RKO (cell line): ENCODE results near the gene NRG3.
A peak's percentile ranks its signal among the peaks of the same experiment; 100 is the strongest.

Source experiments
- DNase-seq: peaks from one replicate; pipeline ENCODE4 v3.0.0-alpha.2; 2016; ENCODE audit warnings: low spot score

NRG3 gene

DNA sequence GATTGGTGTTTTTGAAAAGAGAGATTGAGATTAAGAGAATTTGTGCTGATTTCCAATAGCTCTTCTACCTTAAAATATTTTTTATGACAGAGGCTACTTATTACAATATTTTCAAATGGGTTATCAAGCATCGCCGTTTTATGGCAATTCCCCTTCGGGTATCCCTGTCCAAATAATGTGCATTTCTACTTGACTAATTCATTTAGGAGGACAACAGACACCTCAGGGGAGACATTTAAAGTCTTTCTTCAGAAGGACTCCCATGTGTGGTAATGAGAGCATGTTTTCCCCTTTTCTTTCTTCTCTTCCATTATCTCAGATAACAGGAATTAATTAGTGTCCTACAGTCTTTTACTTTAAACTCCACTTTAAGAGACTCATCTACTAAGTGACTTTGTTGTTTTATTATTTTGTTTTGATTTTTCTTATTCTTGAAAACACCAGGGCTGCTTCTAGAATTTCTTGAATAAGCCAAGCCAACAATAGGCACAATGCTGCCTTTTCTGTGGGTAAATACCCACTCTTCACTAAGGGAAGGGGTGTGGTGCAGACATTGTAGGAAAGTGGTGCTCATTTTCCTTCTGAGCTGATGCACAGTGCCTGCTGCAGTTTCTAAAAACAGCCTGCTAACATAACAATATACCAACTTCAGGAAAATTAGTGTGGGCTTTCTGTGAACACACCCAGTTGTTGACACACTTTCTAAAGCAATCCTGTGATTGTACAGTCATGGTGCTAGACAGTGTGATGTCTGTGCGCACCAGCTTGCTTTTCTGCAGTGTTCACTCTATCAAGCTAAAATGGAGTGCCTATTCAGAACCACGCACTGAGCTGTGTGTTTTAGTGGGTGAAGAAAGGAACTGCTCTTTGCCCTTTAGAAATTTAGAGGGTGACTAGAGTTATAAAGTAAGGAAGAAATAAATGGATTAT, 597.7 kb downstream of the NRG3 start:
- no peak for DNase-seq

DNA sequence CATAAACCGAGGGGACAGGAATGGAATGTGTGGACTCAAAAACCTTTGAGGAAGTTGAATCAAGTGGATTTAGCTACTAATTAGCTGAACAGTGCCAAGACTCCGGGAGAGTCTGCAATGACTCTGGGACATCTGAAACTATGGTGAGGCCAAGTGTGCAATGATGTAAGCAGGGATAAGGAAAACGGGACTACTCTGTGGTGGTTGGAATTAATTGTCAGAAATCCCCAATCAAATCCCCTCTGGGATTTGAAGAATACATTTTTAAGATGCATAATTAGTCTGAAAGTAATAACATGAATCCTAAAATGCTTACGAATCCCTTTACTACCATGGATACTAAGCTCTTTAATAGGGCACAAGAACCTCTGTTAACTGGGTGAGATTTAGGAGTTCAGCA, 602.8 kb downstream of the NRG3 start:
- no peak for DNase-seq

GRCh38 chr10:82492647-82493046, 617.7 kb downstream of the NRG3 start:
- DNase-seq = no peak

GRCh38 chr10:82496114-82496513, 621.1 kb downstream of the NRG3 start:
- no peak for DNase-seq

DNA sequence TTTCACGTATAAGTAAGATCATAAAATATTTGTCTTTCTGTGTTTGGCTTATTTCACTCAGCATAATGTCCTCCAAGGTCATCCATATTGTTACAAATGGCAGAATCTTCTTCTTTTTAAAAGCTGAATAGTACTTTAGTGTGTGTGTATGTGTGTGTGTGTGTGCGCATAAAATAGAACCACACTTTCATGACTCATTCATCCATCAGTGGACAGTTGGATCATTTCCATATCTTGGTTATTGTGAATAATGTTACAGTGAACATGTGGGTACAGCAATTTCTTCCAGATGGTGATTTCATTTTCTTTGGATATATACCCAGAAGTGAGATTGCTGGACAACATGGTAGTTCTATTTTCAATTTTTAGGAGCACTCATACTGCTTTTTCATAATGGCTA, 622.4 kb downstream of the NRG3 start:
- no peak for DNase-seq

DNA sequence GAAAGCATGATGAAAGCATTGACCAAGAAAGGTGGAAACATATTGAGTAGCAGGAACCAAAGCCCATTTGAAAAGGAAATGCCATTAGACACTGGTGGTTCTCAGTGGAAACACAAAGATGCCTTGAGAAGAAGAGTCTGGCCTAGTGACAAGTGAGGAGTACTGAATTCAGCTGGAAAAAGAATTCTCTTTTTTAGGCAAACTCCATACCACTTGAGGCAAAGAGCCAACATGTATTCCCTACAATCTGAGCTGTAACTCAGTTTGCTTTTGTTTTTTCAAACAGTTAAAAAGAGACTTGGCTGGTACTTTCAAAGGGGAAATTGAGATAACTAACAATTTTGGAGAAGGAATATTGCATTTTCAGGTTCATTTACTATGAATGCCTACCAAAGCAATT, 624.0 kb downstream of the NRG3 start:
- no peak for DNase-seq

DNA sequence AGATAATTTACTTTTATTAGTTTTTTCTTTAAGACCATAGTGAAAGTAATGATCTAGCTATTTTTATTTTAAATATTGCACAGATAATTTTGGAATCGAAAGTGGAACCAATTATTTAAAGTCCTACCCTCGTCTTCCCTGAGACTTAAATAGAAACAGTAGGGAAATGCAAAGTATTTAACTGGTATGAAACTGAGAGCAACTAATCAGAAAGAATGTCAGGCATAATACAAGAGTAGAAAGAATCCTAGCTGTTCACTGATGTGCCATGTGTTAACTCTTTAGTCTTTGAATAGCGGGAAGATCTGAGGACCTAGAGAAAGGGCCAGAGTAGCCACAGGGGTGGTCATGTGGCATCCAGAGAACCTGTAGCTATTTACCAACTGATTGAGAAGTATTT, 630.0 kb downstream of the NRG3 start:
- no peak for DNase-seq

DNA sequence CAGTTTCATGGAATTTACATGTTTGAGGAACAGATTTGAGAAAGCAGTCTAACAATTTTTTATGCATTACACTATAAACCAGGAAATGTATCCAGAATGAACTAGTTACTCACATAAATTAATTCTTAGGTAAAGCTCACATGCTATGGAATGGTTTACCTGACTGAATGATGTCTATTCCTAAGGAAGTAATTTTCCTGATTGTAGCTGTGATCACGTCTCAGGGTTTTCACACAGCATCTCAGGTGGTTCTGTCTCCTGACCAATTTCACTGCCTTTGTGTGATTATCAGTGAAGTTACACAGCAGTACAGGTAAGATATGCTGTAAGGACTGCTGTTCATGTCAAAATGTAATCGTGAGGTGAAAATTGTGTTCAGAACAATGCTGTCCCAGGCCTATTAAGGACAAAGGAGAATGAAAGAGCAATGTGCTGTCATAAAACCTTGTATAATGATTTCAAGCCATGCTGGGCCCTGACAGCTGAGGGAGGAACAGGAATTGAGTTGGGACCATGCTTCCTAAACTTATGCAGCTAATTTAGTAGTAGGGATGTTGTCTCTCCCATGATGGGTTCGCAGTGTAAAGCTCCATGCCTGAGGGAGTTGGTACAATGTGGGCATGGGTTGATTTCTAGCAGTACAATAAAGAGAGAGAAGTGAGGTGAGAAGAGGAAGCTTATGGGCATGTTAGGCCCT, 631.8 kb downstream of the NRG3 start:
- DNase-seq = no peak

- DNase-seq = no peak
Measured at GRCh38 chr10:82515256-82515655, 640.3 kb downstream of the NRG3 start.

GRCh38 chr10:82529062-82529461, 654.1 kb downstream of the NRG3 start:
- DNase-seq = no peak

DNA sequence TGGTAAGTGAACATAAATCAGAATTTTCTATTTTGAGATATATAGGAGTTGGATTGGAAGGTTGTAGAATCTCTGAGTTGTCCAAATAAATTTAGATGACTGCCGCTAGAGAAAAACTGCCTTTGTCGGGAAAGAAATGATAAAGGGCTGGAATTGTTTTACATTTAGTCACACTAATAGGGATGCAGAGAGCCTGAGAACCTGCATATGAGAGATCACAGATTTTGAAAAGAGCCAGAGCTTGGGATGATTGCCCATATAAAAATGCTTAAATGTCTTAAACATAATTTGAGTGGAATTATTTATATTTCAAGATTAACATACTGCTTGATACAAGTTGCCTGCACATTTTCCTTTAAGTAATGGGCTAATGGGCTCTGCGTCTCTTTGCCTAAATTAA, 660.5 kb downstream of the NRG3 start:
- no peak for DNase-seq

- DNase-seq = no peak
Measured at GRCh38 chr10:82536668-82537067, 661.7 kb downstream of the NRG3 start.

DNA sequence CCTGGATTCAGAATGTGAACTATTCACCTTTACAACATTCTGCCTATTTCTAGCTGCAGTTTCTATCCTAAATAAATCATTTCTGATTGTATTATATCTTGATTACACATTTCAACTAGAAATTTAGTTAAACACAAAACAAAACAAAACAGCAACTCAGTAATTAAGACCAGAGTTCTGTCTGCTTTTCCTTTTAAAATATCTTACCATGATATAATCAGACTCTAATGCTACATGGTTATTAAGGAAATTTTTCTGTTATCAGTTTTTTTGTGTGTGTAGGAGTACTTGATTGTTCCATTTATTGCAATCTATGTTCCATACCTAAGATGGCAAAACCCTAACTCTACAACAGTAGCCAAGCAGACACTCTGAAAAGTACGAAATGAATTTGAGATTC, 663.3 kb downstream of the NRG3 start:
- DNase-seq = no peak

DNA sequence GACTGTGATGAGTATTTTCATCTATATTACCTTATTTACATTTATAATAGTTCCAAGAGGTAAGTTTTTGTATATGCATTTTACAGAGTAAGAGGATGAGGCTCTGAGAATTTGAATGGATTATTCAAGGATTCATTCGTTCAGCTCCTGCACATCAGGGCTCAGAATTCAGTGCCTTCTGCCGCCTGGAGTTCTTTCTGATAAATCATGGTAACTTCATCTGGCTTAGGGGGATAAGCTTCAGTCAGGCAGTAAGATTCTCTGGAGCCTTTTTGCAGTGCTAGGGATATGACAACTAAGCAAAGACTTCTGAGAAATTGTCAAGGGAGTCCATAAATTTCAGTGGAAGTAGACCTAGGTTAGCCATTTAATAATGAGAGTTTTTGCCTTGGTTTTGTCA, 668.6 kb downstream of the NRG3 start:
- no peak for DNase-seq

DNA sequence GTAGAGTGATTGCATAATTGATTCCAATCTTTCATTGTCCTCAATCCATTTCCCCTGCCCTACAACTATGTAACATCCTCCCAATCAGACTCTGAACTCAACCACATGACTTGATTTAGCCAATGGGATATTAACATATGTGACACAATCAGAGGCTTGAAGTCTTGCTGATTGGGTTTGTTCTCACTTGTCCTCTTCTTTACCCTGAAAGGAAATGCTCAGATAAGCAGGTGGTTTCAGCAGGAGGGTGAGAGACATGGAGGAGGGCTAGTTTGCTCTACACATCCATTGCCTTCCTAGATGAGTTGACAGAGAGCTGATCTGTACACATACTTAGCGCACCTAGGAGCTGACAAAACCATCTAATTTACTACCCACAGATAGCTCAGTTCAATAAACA, 669.4 kb downstream of the NRG3 start:
- no peak for DNase-seq

GRCh38 chr10:82551506-82551905, 676.5 kb downstream of the NRG3 start:
- no peak for DNase-seq

DNA sequence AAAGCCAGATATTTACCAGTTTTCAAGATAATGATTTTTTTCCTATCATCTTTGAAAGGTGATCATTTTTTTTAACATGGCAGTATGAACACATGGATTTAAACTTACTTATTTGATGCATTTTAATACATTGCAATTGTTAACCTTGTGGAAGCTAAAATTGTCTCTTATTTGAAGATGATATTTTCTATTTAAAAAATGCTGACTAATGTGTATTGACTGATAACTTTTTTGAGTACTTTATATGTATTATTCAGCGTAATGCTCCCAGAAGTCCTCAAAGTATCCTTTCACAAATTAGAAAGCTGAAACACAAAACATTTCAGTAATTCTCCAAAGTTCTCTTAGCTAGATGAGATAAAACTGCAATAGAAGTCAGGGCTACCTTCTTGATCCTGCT, 677.3 kb downstream of the NRG3 start:
- DNase-seq = no peak

DNA sequence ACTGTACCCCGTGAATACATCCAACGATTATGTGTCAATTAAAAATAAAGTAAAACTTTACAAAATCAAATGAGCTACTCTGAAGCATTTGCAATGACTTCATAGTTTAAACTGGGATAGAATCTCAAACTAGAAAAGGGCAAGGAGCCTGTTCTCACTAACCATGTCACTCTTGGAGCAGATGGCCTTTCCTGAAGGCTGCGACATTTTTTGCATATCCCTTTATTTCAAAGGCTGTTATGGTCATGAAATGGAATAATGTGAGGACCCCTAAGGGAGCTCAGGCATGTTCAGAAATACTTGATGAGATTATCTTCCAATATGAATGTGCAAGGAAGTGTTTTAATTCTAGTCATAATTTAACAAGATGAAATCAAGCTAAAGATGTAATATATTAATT, 679.4 kb downstream of the NRG3 start:
- no peak for DNase-seq

GRCh38 chr10:82558014-82558607, 683.1 kb downstream of the NRG3 start:
- DNase-seq = no peak

DNA sequence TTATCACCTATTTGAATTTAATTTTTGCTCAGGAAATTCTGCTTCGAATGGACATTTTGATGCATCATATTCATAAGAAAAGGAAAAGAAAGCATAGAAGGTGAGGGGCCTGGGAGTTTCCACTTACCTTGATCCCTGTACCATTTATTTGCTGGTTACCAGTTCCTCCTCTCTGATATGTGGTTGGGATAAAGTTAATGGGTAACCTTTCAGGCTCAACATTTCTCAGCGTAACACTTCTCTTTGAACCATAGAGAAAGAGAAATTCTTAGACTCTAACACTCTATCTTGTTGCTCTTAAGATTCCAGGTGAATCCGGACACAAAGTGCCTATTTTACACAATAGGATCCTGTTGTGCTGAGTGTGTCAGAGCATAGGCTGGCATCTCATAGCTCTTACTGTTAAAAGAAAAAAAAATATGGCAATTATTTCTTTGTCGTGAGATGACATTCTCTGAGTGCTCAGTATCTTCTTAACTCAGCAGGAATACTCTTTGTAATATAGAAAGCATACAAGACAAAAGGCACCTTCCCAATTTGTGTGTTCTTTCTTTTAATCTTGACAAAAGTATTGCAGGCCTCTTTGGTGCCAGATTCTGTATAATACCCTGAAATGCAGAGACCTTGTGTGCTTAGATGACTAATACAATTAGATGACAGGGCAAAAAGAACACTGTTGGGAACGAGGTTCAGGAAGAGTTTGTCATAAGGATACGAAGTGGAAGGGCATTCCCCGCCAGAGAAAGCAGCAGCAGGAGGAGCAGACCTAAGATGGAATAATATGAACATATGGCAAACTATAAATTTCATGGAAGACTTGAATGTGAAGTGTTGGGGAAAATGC, 689.6 kb downstream of the NRG3 start:
- peak; percentile 8 for DNase-seq

GRCh38 chr10:82565197-82565575, 690.2 kb downstream of the NRG3 start:
- no peak for DNase-seq

DNA sequence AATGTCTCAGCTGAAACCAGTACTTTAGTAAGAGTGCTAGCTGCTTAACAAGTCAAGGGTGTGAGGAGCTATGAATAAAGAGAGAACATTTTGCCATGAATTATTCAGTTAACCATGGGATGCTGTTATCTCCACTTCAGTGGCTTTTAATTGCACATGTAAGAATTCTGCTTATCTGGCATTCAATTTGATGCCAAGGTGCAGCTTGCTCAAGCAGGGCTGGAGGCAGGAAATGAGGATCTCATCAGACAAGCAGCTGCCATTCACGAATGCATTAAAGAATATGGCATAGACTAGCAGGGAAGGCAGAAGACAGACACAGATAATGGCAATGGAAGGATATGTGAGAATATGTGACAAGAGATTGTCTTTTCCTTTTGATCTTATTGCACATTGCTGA, 697.8 kb downstream of the NRG3 start:
- DNase-seq = no peak
